Activated naive CD4-positive, alpha-beta T cell treated with anti-CD3 and anti-CD28 coated beads for 36 hours (primary cell): Measurements from ENCODE around the gene GDAP1L1. TPM values are rescaled to one million over a fixed set of nuclear protein-coding genes. Genes with fewer than 3 reads are reported as not detected.
"Not testable (repeated sequence)": the region's sequence is repeated elsewhere in the genome, so short reads cannot be mapped to it uniquely, and the experiment has no call there.

Experiments
- CTCF ChIA-PET: fragments of 350-600 bp; sonication (Branson Sonifier 250); formaldehyde crosslinking; loops from one replicate; lab custom pipeline; 2021; ENCODE audit warnings: antibody characterized with exemption; lab: Charles Lee
- DNase-seq: peaks from one replicate; pipeline ENCODE4 v3.0.0-alpha.2; 2020
- H3K27ac Mint-ChIP-seq: one replicate; pipeline ENCODE4 v1.8.0; 2021; ENCODE audit warnings: mild to moderate bottlenecking, mixed read lengths
- H3K27me3 Mint-ChIP-seq: one replicate; pipeline ENCODE4 v1.8.0; 2021; ENCODE audit warnings: low read depth, mixed read lengths
- H3K36me3 Mint-ChIP-seq: one replicate; pipeline ENCODE4 v1.8.0; 2021; ENCODE audit warnings: low read depth, mixed read lengths
- H3K4me1 Mint-ChIP-seq: one replicate; pipeline ENCODE4 v1.8.0; 2021; ENCODE audit warnings: low read depth, mixed read lengths
- H3K4me3 Mint-ChIP-seq: one replicate; pipeline ENCODE4 v1.8.0; 2021; ENCODE audit warnings: mild to moderate bottlenecking, moderate library complexity, mixed read lengths
- H3K9me3 Mint-ChIP-seq: one replicate; pipeline ENCODE4 v1.8.0; 2021; ENCODE audit warnings: mixed read lengths
- intact Hi-C: fragments of 100-400 bp; cut with micrococcal nuclease; formaldehyde crosslinking; loops from one replicate; pipeline ENCODE4 v1.15.1; 2023
- total RNA-seq, 2 experiments: library from RNA; stranded (reverse); gene quantifications; one replicate each; pipeline ENCODE4 v1.2.3, GENCODE V29; 2021

The GDAP1L1 gene
- total RNA-seq, 2 experiments from 2014 or later = 0.27 to 0.50 TPM

GRCh38 chr20:44287272-44288097, 40.4 kb downstream of the GDAP1L1 start:
- intact Hi-C loops = no loop called here
- H3K27me3 Mint-ChIP-seq = no peaks in the 10 kb centered on the region
- CTCF ChIA-PET = no interaction called here

GRCh38 chr20:44288252-44288651, 41.1 kb downstream of the GDAP1L1 start:
- Mint-ChIP-seq H3K9me3 (peaks cover 3% of the 10 kb centered on the region), H3K36me3 (peaks cover 7% of the 10 kb centered on the region), H3K27ac (no peak overlapping the region), H3K4me3 (no peak overlapping the region), H3K4me1 (no peaks in the 10 kb centered on the region), H3K27me3 (no peaks in the 10 kb centered on the region)
- intact Hi-C loops = no loop called here
- DNase-seq = no peak
- CTCF ChIA-PET = no interaction called here

More at GRCh38 chr20:44287272-44288097, 40.4 kb downstream of the GDAP1L1 start:
- Mint-ChIP-seq H3K9me3 (peaks cover 3% of the 10 kb centered on the region), H3K4me3 (no peak overlapping the region), H3K27ac (no peak overlapping the region), H3K4me1 (no peaks in the 10 kb centered on the region), H3K36me3 (peaks cover 7% of the 10 kb centered on the region)
- no peak for DNase-seq

- Mint-ChIP-seq H3K4me3 (no peak overlapping the region), H3K27ac (no peak overlapping the region), H3K36me3 (peaks cover 9% of the 10 kb centered on the region), H3K4me1 (peaks cover 2% of the 10 kb centered on the region), H3K27me3 (no peaks in the 10 kb centered on the region), H3K9me3 (peaks cover 3% of the 10 kb centered on the region)
- intact Hi-C loops = no loop called here
- no peak for DNase-seq
- CTCF ChIA-PET = no interaction called here
These were observed 44.6 kb downstream of the GDAP1L1 start for GRCh38 chr20:44291754-44292153.

GRCh38 chr20:44296011-44296410, 48.9 kb downstream of the GDAP1L1 start:
- DNase-seq = no peak
- no peak overlapping the region for H3K27ac Mint-ChIP-seq
- no peaks in the 10 kb centered on the region for H3K9me3 Mint-ChIP-seq
- peaks cover 5% of the 10 kb centered on the region for H3K4me1 Mint-ChIP-seq
- H3K36me3 Mint-ChIP-seq = peaks cover 3% of the 10 kb centered on the region
- intact Hi-C loops = no loop called here
- no peak overlapping the region for H3K4me3 Mint-ChIP-seq
- CTCF ChIA-PET = interaction anchor here (0.7 to 1.2 kb wide), 2 partner anchors 15 to 99 kb away, joined by 3 to 4 read pairs; partner anchors contain the start of gene FITM2
- no peaks in the 10 kb centered on the region for H3K27me3 Mint-ChIP-seq

- H3K4me3 Mint-ChIP-seq = no peak overlapping the region
- DNase-seq = no peak
- H3K36me3 Mint-ChIP-seq = peaks cover 3% of the 10 kb centered on the region
- CTCF ChIA-PET = no interaction called here
- H3K4me1 Mint-ChIP-seq = peaks cover 5% of the 10 kb centered on the region
- intact Hi-C loops = no loop called here
- no peaks in the 10 kb centered on the region for H3K9me3 Mint-ChIP-seq
- no peak overlapping the region for H3K27ac Mint-ChIP-seq
- H3K27me3 Mint-ChIP-seq = no peaks in the 10 kb centered on the region
These were observed 50.6 kb downstream of the GDAP1L1 start for GRCh38 chr20:44297721-44298120.

GRCh38 chr20:44299011-44299535, 52.0 kb downstream of the GDAP1L1 start:
- DNase-seq, H3K4me1 Mint-ChIP-seq, H3K36me3 Mint-ChIP-seq, H3K9me3 Mint-ChIP-seq, H3K4me3 Mint-ChIP-seq, H3K27me3 Mint-ChIP-seq, intact Hi-C loops, H3K27ac Mint-ChIP-seq: not testable (repeated sequence)
- CTCF ChIA-PET = interaction anchor here (0.6 kb wide), 1 partner anchor 87 kb away, joined by 3 read pairs; no protein-coding TSS in a partner anchor

- H3K4me3 Mint-ChIP-seq = no peak overlapping the region
- H3K27ac Mint-ChIP-seq = no peak overlapping the region
- no peak for DNase-seq
- intact Hi-C loops = no loop called here
- H3K9me3 Mint-ChIP-seq = no peaks in the 10 kb centered on the region
- H3K4me1 Mint-ChIP-seq = peaks cover 6% of the 10 kb centered on the region
- H3K36me3 Mint-ChIP-seq = peaks cover 2% of the 10 kb centered on the region
- no peaks in the 10 kb centered on the region for H3K27me3 Mint-ChIP-seq
- CTCF ChIA-PET = no interaction called here
These were observed 54.2 kb downstream of the GDAP1L1 start for GRCh38 chr20:44301285-44301684.

GRCh38 chr20:44302026-44302669, 55.0 kb downstream of the GDAP1L1 start:
- H3K27ac Mint-ChIP-seq = no peak overlapping the region
- no peak for DNase-seq
- H3K4me3 Mint-ChIP-seq = no peak overlapping the region
- peaks cover 2% of the 10 kb centered on the region for H3K36me3 Mint-ChIP-seq
- no peaks in the 10 kb centered on the region for H3K9me3 Mint-ChIP-seq
- peaks cover 6% of the 10 kb centered on the region for H3K4me1 Mint-ChIP-seq
- intact Hi-C loops = no loop called here
- H3K27me3 Mint-ChIP-seq = no peaks in the 10 kb centered on the region
- CTCF ChIA-PET = interaction anchor here (0.6 to 1.5 kb wide), 2 partner anchors 85 to 638 kb away, joined by 3 to 4 read pairs; no protein-coding TSS in a partner anchor

GRCh38 chr20:44302736-44303135, 55.6 kb downstream of the GDAP1L1 start:
- DNase-seq = no peak
- intact Hi-C loops = no loop called here
- Mint-ChIP-seq H3K36me3 (peaks cover 2% of the 10 kb centered on the region), H3K4me3 (no peak overlapping the region), H3K4me1 (peaks cover 6% of the 10 kb centered on the region), H3K27ac (no peak overlapping the region), H3K27me3 (no peaks in the 10 kb centered on the region), H3K9me3 (no peaks in the 10 kb centered on the region)
- CTCF ChIA-PET = interaction anchor here (0.6 to 1.5 kb wide), 2 partner anchors 85 to 637 kb away, joined by 3 to 4 read pairs; no protein-coding TSS in a partner anchor

GRCh38 chr20:44304383-44304782, 57.3 kb downstream of the GDAP1L1 start:
- no peak for DNase-seq
- H3K9me3 Mint-ChIP-seq = no peaks in the 10 kb centered on the region
- CTCF ChIA-PET = no interaction called here
- peaks cover 6% of the 10 kb centered on the region for H3K4me1 Mint-ChIP-seq
- no peak overlapping the region for H3K4me3 Mint-ChIP-seq
- H3K27me3 Mint-ChIP-seq = no peaks in the 10 kb centered on the region
- H3K36me3 Mint-ChIP-seq = peaks cover 2% of the 10 kb centered on the region
- no peak overlapping the region for H3K27ac Mint-ChIP-seq
- intact Hi-C loops = no loop called here

- H3K4me1 Mint-ChIP-seq = peaks cover 22% of the 10 kb centered on the region
- intact Hi-C loops = no loop called here
- no peaks in the 10 kb centered on the region for H3K27me3 Mint-ChIP-seq
- H3K4me3 Mint-ChIP-seq = no peak overlapping the region
- no peaks in the 10 kb centered on the region for H3K9me3 Mint-ChIP-seq
- CTCF ChIA-PET = interaction anchor here (9.3 kb wide), 1 partner anchor 91 kb away, joined by 377 read pairs; no protein-coding TSS in a partner anchor
- no peaks in the 10 kb centered on the region for H3K36me3 Mint-ChIP-seq
- no peak overlapping the region for H3K27ac Mint-ChIP-seq
- no peak for DNase-seq
These were observed 59.8 kb downstream of the GDAP1L1 start for GRCh38 chr20:44306927-44307326.
